H1 (cell line): ENCODE measurements around the gene PRRT1. TPM values are rescaled to one million over a fixed set of nuclear protein-coding genes. Genes with fewer than 3 reads are reported as not detected.

ENCODE experiments used
- CTCF ChIA-PET: fragments of 300-600 bp; sonication (Branson Sonifier 250); formaldehyde crosslinking; loops from one replicate; lab custom pipeline; 2021; ENCODE audit not compliant: partially characterized antibody; lab: Charles Lee
- POLR2A ChIA-PET: fragments of 300-600 bp; sonication (Branson Sonifier 250); formaldehyde crosslinking; loops from one replicate; lab custom pipeline; 2021; ENCODE audit warnings: inconsistent platforms; ENCODE audit not compliant: partially characterized antibody; lab: Charles Lee
- DNase-seq, 2 experiments: peaks; one replicate each; pipeline versions ENCODE4 v3.0.0 to v3.0.0-alpha.2; 2010 to 2022; ENCODE audit warnings: low spot score in 2 of 2, low read depth in 1 of 2, mixed read lengths in 1 of 2
- FAIRE-seq: peaks from 2 replicates; lab custom pipeline; 2011; peaks lifted over from hg19 to GRCh38; lab: Jason Lieb, UNC
- H2AFZ ChIP-seq: 2 replicates; pipeline ENCODE4 v1.8.1; 2012; ENCODE audit warnings: low read length, inconsistent platforms
- H2AK5ac ChIP-seq: 2 replicates; pipeline ENCODE4 v1.6.1; 2013; ENCODE audit warnings: low read depth, low read length
- H2BK120ac ChIP-seq: replicated peaks from 2 replicates; pipeline ENCODE3; 2013; ENCODE audit warnings: low read depth, low read length, inconsistent platforms
- H2BK12ac ChIP-seq: 2 replicates; pipeline ENCODE4 v1.6.1; 2013; ENCODE audit warnings: low read depth, low read length
- H2BK15ac ChIP-seq: 2 replicates; pipeline ENCODE4 v1.6.1; 2013; ENCODE audit warnings: low read length
- H2BK20ac ChIP-seq: 2 replicates; pipeline ENCODE4 v1.6.1; 2013; ENCODE audit warnings: low read length
- H2BK5ac ChIP-seq: 2 replicates; pipeline ENCODE4 v1.6.1; 2013; ENCODE audit warnings: low read depth, low read length
- H3K14ac ChIP-seq: 2 replicates; pipeline ENCODE4 v1.6.1; 2013; ENCODE audit warnings: inconsistent platforms; ENCODE audit not compliant: insufficient read length
- H3K18ac ChIP-seq: 2 replicates; pipeline ENCODE4 v1.6.1; 2013; ENCODE audit warnings: low read length; ENCODE audit errors: extremely low read depth
- H3K23ac ChIP-seq: 2 replicates; pipeline ENCODE4 v1.6.1; 2013; ENCODE audit warnings: inconsistent platforms; ENCODE audit not compliant: insufficient read length
- H3K23me2 ChIP-seq: 2 replicates; pipeline ENCODE4 v1.6.1; 2013; ENCODE audit warnings: low read depth, low read length
- H3K27ac ChIP-seq: 2 replicates; pipeline ENCODE4 v1.6.1; 2011; ENCODE audit warnings: low read depth, low read length, inconsistent platforms
- H3K27me3 ChIP-seq, 4 experiments: replicated peaks in 1 of 4; 1 replicate in 1 of 4; 2 replicates in 3 of 4; pipeline versions ENCODE4 v1.6.1 to v1.8.1; 2011 to 2013; ENCODE audit warnings: low read length in 3 of 4, mild to moderate bottlenecking in 3 of 4, inconsistent platforms in 2 of 4, mixed read lengths in 2 of 4, moderate library complexity in 1 of 4; ENCODE audit not compliant: control insufficient read depth in 3 of 4, insufficient read depth in 3 of 4; ENCODE audit errors: extremely low read depth in 1 of 4
- H3K36me3 ChIP-seq, 4 experiments: 2 replicates each; pipeline versions ENCODE4 v1.6.1 to v1.8.1; 2011 to 2013; ENCODE audit warnings: mild to moderate bottlenecking in 4 of 4, low read length in 3 of 4, moderate library complexity in 2 of 4, control low read depth in 1 of 4, inconsistent platforms in 1 of 4; ENCODE audit not compliant: insufficient read depth in 4 of 4, control insufficient read depth in 2 of 4
- H3K4ac ChIP-seq: replicated peaks from 2 replicates; pipeline ENCODE3; 2013; ENCODE audit warnings: low read length, low read depth, mixed read lengths, inconsistent platforms; ENCODE audit not compliant: insufficient read length
- H3K4me1 ChIP-seq, 4 experiments: replicated peaks in 1 of 4; 1 replicate in 1 of 4; 2 replicates in 3 of 4; pipeline versions ENCODE4 v1.6.1 to v1.8.1; 2011 to 2013; ENCODE audit warnings: low read length in 3 of 4, inconsistent platforms in 2 of 4, mixed read lengths in 1 of 4; ENCODE audit not compliant: insufficient read depth in 4 of 4, control insufficient read depth in 3 of 4
- H3K4me2 ChIP-seq, 2 experiments: 2 replicates each; pipeline versions ENCODE4 v1.6.1 to v1.8.1; 2011 to 2013; ENCODE audit warnings: low read depth in 2 of 2, low read length in 2 of 2, control low read depth in 1 of 2, inconsistent platforms in 1 of 2, mild to moderate bottlenecking in 1 of 2; ENCODE audit not compliant: insufficient read depth in 1 of 2
- H3K4me3 ChIP-seq, 4 experiments: fragments of 200-600, 300-600 bp in 1 of 4; sonication (generic), shearing (Covaris generic), sonication (Bioruptor Twin) in 1 of 4; 2 replicates each; pipeline versions ENCODE4 v1.5.1 to v1.8.1; 2011 to 2016; ENCODE audit warnings: low read length in 4 of 4, low read depth in 3 of 4, control low read depth in 2 of 4, inconsistent platforms in 2 of 4, mild to moderate bottlenecking in 2 of 4, mixed read lengths in 1 of 4, moderate library complexity in 1 of 4; ENCODE audit not compliant: insufficient read depth in 2 of 4; ENCODE audit errors: extremely low read depth in 1 of 4
- H3K56ac ChIP-seq: replicated peaks from 2 replicates; pipeline ENCODE3; 2013; ENCODE audit warnings: low read depth, mild to moderate bottlenecking, mixed read lengths, low read length, inconsistent platforms; ENCODE audit not compliant: insufficient read length
- H3K79me1 ChIP-seq: 2 replicates; pipeline ENCODE4 v1.6.1; 2013; ENCODE audit warnings: low read depth, low read length, control low read depth
- H3K79me2 ChIP-seq, 2 experiments: 2 replicates each; pipeline versions ENCODE4 v1.6.1 to v1.8.1; 2012 to 2013; ENCODE audit warnings: low read length in 2 of 2, mild to moderate bottlenecking in 2 of 2, inconsistent platforms in 1 of 2; ENCODE audit not compliant: insufficient read depth in 2 of 2, control insufficient read depth in 1 of 2
- H3K9ac ChIP-seq, 4 experiments: replicated peaks in 1 of 4; 1 replicate in 1 of 4; 2 replicates in 3 of 4; pipeline versions ENCODE4 v1.6.1 to v1.8.1; 2011 to 2013; ENCODE audit warnings: low read depth in 3 of 4, low read length in 3 of 4, control low read depth in 2 of 4, mild to moderate bottlenecking in 2 of 4, moderate library complexity in 2 of 4, inconsistent platforms in 1 of 4; ENCODE audit errors: extremely low read depth in 1 of 4
- H3K9me3 ChIP-seq, 2 experiments: 2 replicates each; pipeline versions ENCODE4 v1.6.1 to v1.8.1; 2012 to 2013; ENCODE audit warnings: mild to moderate bottlenecking in 2 of 2, moderate library complexity in 2 of 2, control low read depth in 1 of 2, inconsistent platforms in 1 of 2, low read depth in 1 of 2, low read length in 1 of 2, mixed read lengths in 1 of 2; ENCODE audit not compliant: insufficient read depth in 2 of 2
- H4K20me1 ChIP-seq, 2 experiments: replicated peaks in 1 of 2; 2 replicates each; pipeline versions ENCODE3 to v1.8.1; 2011 to 2013; ENCODE audit warnings: inconsistent platforms in 2 of 2, low read length in 2 of 2, mild to moderate bottlenecking in 1 of 2; ENCODE audit not compliant: insufficient read depth in 2 of 2, control insufficient read depth in 1 of 2
- H4K5ac ChIP-seq: 2 replicates; pipeline ENCODE4 v1.6.1; 2013; ENCODE audit warnings: low read length, low read depth, mixed read lengths, inconsistent platforms; ENCODE audit not compliant: insufficient read length
- H4K8ac ChIP-seq: 2 replicates; pipeline ENCODE4 v1.8.0; 2013; ENCODE audit warnings: mild to moderate bottlenecking, moderate library complexity, low read length, inconsistent platforms; ENCODE audit not compliant: insufficient read depth; ENCODE audit errors: extremely low read depth
- H4K91ac ChIP-seq: replicated peaks from 2 replicates; pipeline ENCODE3; 2013; ENCODE audit warnings: low read length, mixed read lengths, inconsistent platforms; ENCODE audit not compliant: insufficient read length
- BCL11A ChIP-seq, 2 experiments: IDR thresholded peaks; one replicate each; pipeline ENCODE4 v1.6.1; 2011; ENCODE audit warnings: low read depth in 2 of 2, low read length in 2 of 2, mild to moderate bottlenecking in 2 of 2
- CREB1 ChIP-seq: IDR thresholded peaks from 2 replicates; pipeline ENCODE4 v1.6.1; 2012; ENCODE audit warnings: inconsistent platforms
- CTCF ChIP-seq, 3 experiments: IDR thresholded peaks; 1 replicate in 2 of 3; 2 replicates in 1 of 3; pipeline versions ENCODE4 v1.5.1 to v1.6.1; 2011; ENCODE audit warnings: low read length in 3 of 3, mild to moderate bottlenecking in 3 of 3, inconsistent platforms in 2 of 3, low read depth in 1 of 3, moderate library complexity in 1 of 3; ENCODE audit not compliant: insufficient read depth in 1 of 3; ENCODE audit errors: control extremely low read depth in 1 of 3
- EZH2 ChIP-seq: fragments of 200-600 bp; sonication (generic); IDR thresholded peaks from 2 replicates; pipeline ENCODE4 v1.7.1; 2012; ENCODE audit warnings: low read depth, mild to moderate bottlenecking, moderate library complexity, low read length, inconsistent platforms; ENCODE audit not compliant: severe bottlenecking
- MAX ChIP-seq: IDR thresholded peaks from 2 replicates; pipeline ENCODE4 v1.6.1; 2012; ENCODE audit warnings: inconsistent platforms
- RAD21 ChIP-seq, 2 experiments: IDR thresholded peaks in 1 of 2; conservative IDR thresholded peaks in 1 of 2; 2 replicates each; pipeline ENCODE4 v1.6.1; 2011; ENCODE audit warnings: low read depth in 2 of 2, low read length in 2 of 2, improper control_type of control experiment in 1 of 2, inconsistent platforms in 1 of 2, mild to moderate bottlenecking in 1 of 2, moderate library complexity in 1 of 2
- SRF ChIP-seq: IDR thresholded peaks from 2 replicates; pipeline ENCODE4 v1.6.1; 2011; ENCODE audit warnings: mild to moderate bottlenecking, low read depth, low read length, moderate library complexity
- SUZ12 ChIP-seq: fragments of 200-600 bp; sonication (generic); IDR thresholded peaks from 2 replicates; pipeline ENCODE4 v1.6.1; 2012; ENCODE audit warnings: mild to moderate bottlenecking, inconsistent platforms, low read length, moderate library complexity, mixed read lengths
- ZNF274 ChIP-seq: IDR thresholded peaks from 2 replicates; pipeline ENCODE4 v1.7.0; 2012; ENCODE audit warnings: low read length, borderline replicate concordance; ENCODE audit errors: extremely low read depth
- WGBS, 2 experiments: shearing (Covaris generic) in 1 of 2; methylation state at CpG; one replicate each; pipeline versions ENCODE4 v1.1.6 to v1.1.7; 2013 to 2015; ENCODE audit warnings: low lambda C conversion rate in 2 of 2, mixed read lengths in 2 of 2, inconsistent platforms in 1 of 2, low coverage in 1 of 2, missing lambda C conversion rate in 1 of 2; ENCODE audit not compliant: insufficient replicate concordance in 2 of 2, insufficient coverage in 1 of 2, insufficient read length in 1 of 2; ENCODE audit errors: extremely low coverage in 1 of 2, missing lambda C conversion rate in 1 of 2; 5-methylcytosine and 5-hydroxymethylcytosine counted together
- polyA plus RNA-seq, 7 experiments: library from polyadenylated mRNA; depleted of rRNA in 3 of 7; stranded (reverse) in 5 of 7; unstranded in 2 of 7; fragments of >200 nt in 5 of 7; fragments of 200-250 nt in 2 of 7; gene quantifications; 1 replicate in 5 of 7; 2 replicates in 1 of 7; 4 replicates in 1 of 7; pipeline versions ENCODE4 v1.2.1 to v1.2.3, GENCODE V29; 2011 to 2013; ENCODE audit warnings: missing spikeins in 2 of 7, mixed read lengths in 2 of 7
- total RNA-seq: library from RNA; stranded (reverse); fragmentation: NEBNext Ultra II Directional; extraction: Animal tissue kit (Norgen Biotek cat#: 25700); gene quantifications from 2 replicates; pipeline ENCODE4 v1.2.1, GENCODE V29; 2021

Gene PRRT1
- total and polyA plus RNA-seq, 2 of the 8 experiments (the other 6 are each of a cell fraction or from before 2014, with no cell fraction given), result 0.71 to 2.8 TPM

GRCh38 chr6:32183030-32183429 lies 31.3 kb upstream of the PRRT1 start:
- H3K4me2 ChIP-seq, result no peak overlapping the region
- no peak overlapping the region for H4K91ac ChIP-seq
- FAIRE-seq, result no peak
- ChIA-PET POLR2A (interaction anchor here (1.0 to 7.9 kb wide), 4 partner anchors 10 to 788 kb away, joined by 3 to 194 read pairs (median 8); partner anchors contain the start of genes GPSM3, PBX2 and PRRT1), CTCF (interaction anchor here (1.2 to 2.0 kb wide), 5 partner anchors 10 to 66 kb away, joined by 3 to 8 read pairs (median 6); partner anchors contain the start of gene EGFL8)
- H2BK20ac ChIP-seq, result no peak overlapping the region
- H3K4me1 ChIP-seq, result peaks cover 0 to 8% (median under 1%) of the 10 kb centered on the region in 4 experiments; a peak in 4 of 7 replicates
- H3K79me2 ChIP-seq, result peaks cover 0 to 12% of the 10 kb centered on the region in 2 experiments; a peak in 2 of 4 replicates
- no peak overlapping the region for H4K8ac ChIP-seq
- H3K9ac ChIP-seq, result no peak overlapping the region
- H2BK120ac ChIP-seq, result no peak overlapping the region
- no peak overlapping the region for H3K23ac ChIP-seq
- peaks cover 7% of the 10 kb centered on the region; the same call in 1 of the 2 replicates for H3K23me2 ChIP-seq
- no peak overlapping the region for H3K27ac ChIP-seq
- no peaks in the 10 kb centered on the region; a peak in 1 of 7 replicates for H3K27me3 ChIP-seq
- 92% methylated on average over 2 of the region's 3 CpGs; no CpG with 5 or more reads in 1 of the 2 experiments for WGBS, 2 experiments
- no peak overlapping the region for H2BK12ac ChIP-seq
- no peaks in the 10 kb centered on the region for H3K9me3 ChIP-seq
- no peak for DNase-seq
- H3K4me3 ChIP-seq, result no peak overlapping the region
- no peak overlapping the region for H2BK5ac ChIP-seq
- no peak overlapping the region for H2BK15ac ChIP-seq
- H3K4ac ChIP-seq, result no peak overlapping the region
- H3K79me1 ChIP-seq, result peaks cover 7% of the 10 kb centered on the region
- no peak overlapping the region for H3K14ac ChIP-seq
- H2AFZ ChIP-seq, result no peak overlapping the region
- H2AK5ac ChIP-seq, result no peak overlapping the region
- no peak overlapping the region for H3K18ac ChIP-seq
- peaks cover 0 to 3% of the 10 kb centered on the region in 2 experiments for H4K20me1 ChIP-seq
- H3K36me3 ChIP-seq, result peaks cover 6 to 43% (median 33%) of the 10 kb centered on the region in 4 experiments
- H4K5ac ChIP-seq, result no peak overlapping the region
- H3K56ac ChIP-seq, result no peak overlapping the region
- TF ChIP-seq CTCF (IDR thresholded peaks at IDR 0.05; ENCODE audit: control extremely low read depth in 1 of 3, insufficient read depth in 1 of 3, low read depth in 1 of 3, low read length in 3 of 3) (no peak), SRF (no peak), ZNF274 (no peak), MAX (no peak), BCL11A (IDR thresholded peaks at IDR 0.05; ENCODE audit: low read depth in 2 of 2, low read length in 2 of 2) (no peak), EZH2 (no peak), RAD21 (IDR thresholded peaks at IDR 0.05 in 1 of 2, conservative IDR thresholded peaks at IDR 0.05 in 1 of 2; ENCODE audit: low read depth in 2 of 2, low read length in 2 of 2) (no peak), SUZ12 (no peak), CREB1 (no peak)
